ENCODE measurements around the gene ANKRD45. TPM values are rescaled to one million over a fixed set of nuclear protein-coding genes. Genes with fewer than 3 reads are reported as not detected.

The ANKRD45 gene
- total and polyA plus RNA-seq, 2 of the 13 experiments (the other 11 are each of a cell fraction or from before 2014, with no cell fraction given) = not detected

Other genes with a start within 250 kb of the ANKRD45 start
- gene PRDX6, start 192.5 kb downstream of the ANKRD45 start, total RNA-seq (2016; rRNA removed; fragmentation: Illumina TruSeq; extraction: Trizol) = 309 and 409 TPM in 2 replicates
- 182 and 224 TPM in 2 replicates for gene PRDX6, start 192.5 kb downstream of the ANKRD45 start, polyA plus RNA-seq (2011; rRNA removed)
- gene SLC9C2, start 66.8 kb downstream of the ANKRD45 start, total RNA-seq (2016; rRNA removed; fragmentation: Illumina TruSeq; extraction: Trizol) = not detected in 2 replicates
- 0.03 TPM in 1 of 2 replicates, not detected in the other for gene SLC9C2, start 66.8 kb downstream of the ANKRD45 start, polyA plus RNA-seq (2011; rRNA removed)
- not detected in 2 replicates for gene TEX50, start 34.5 kb downstream of the ANKRD45 start, total RNA-seq (2016; rRNA removed; fragmentation: Illumina TruSeq; extraction: Trizol)
- not detected in 2 replicates for gene TEX50, start 34.5 kb downstream of the ANKRD45 start, polyA plus RNA-seq (2011; rRNA removed)
- 14.3 and 18.8 TPM in 2 replicates for gene KLHL20, start 45.1 kb upstream of the ANKRD45 start, total RNA-seq (2016; rRNA removed; fragmentation: Illumina TruSeq; extraction: Trizol)
- 7.4 and 7.6 TPM in 2 replicates for gene KLHL20, start 45.1 kb upstream of the ANKRD45 start, polyA plus RNA-seq (2011; rRNA removed)
- 27.7 and 45.4 TPM in 2 replicates for gene DARS2, start 154.8 kb upstream of the ANKRD45 start, total RNA-seq (2016; rRNA removed; fragmentation: Illumina TruSeq; extraction: Trizol)
- gene DARS2, start 154.8 kb upstream of the ANKRD45 start, polyA plus RNA-seq (2011; rRNA removed) = 14.3 and 17.6 TPM in 2 replicates
- 14.2 and 17.9 TPM in 2 replicates for gene CENPL, start 155.0 kb upstream of the ANKRD45 start, total RNA-seq (2016; rRNA removed; fragmentation: Illumina TruSeq; extraction: Trizol)
- 2.4 and 4.4 TPM in 2 replicates for gene CENPL, start 155.0 kb upstream of the ANKRD45 start, polyA plus RNA-seq (2011; rRNA removed)
- 184 and 352 TPM in 2 replicates for gene GAS5, start 198.1 kb upstream of the ANKRD45 start, total RNA-seq (2016; rRNA removed; fragmentation: Illumina TruSeq; extraction: Trizol)
- 687 and 738 TPM in 2 replicates for gene GAS5, start 198.1 kb upstream of the ANKRD45 start, polyA plus RNA-seq (2011; rRNA removed)
- 7.7 and 10.7 TPM in 2 replicates for gene ZBTB37, start 198.5 kb upstream of the ANKRD45 start, total RNA-seq (2016; rRNA removed; fragmentation: Illumina TruSeq; extraction: Trizol)
- gene ZBTB37, start 198.5 kb upstream of the ANKRD45 start, polyA plus RNA-seq (2011; rRNA removed) = 1.9 and 2.6 TPM in 2 replicates
- gene SERPINC1, start 247.5 kb upstream of the ANKRD45 start, total RNA-seq (2016; rRNA removed; fragmentation: Illumina TruSeq; extraction: Trizol) = 107 and 205 TPM in 2 replicates
- gene SERPINC1, start 247.5 kb upstream of the ANKRD45 start, polyA plus RNA-seq (2011; rRNA removed) = 142 and 156 TPM in 2 replicates